ENCODE results near the gene CAMTA1. TPM values are rescaled to one million over a fixed set of nuclear protein-coding genes. Genes with fewer than 3 reads are reported as not detected.
"Not testable (repeated sequence)": the region's sequence is repeated elsewhere in the genome, so short reads cannot be mapped to it uniquely, and the experiment has no call there.

CAMTA1 gene
- polyA plus RNA-seq, 1 donor (not counting 4 experiments of a cell fraction or from before 2014, with no cell fraction given), result 51.4 TPM

- dilution Hi-C loops (cut with MboI; ENCODE audit: extremely low pct_ligation_motif_present, low sequenced_read_pairs), result no loop called here
- FAIRE-seq, result no peak
- no peak for DNase-seq (ENCODE audit: low read depth, low spot score)
These were observed 922.3 kb downstream of the CAMTA1 start for GRCh38 chr1:7707527-7707926.

GRCh38 chr1:7708065-7708464 is 922.8 kb downstream of the CAMTA1 start:
- H3K27me3 ChIP-seq (ENCODE audit: control insufficient read depth, extremely low read depth, insufficient read depth, low read length); H3K9me1 ChIP-seq (ENCODE audit: control insufficient read depth, extremely low read depth, insufficient read depth, low read length); H2AFZ ChIP-seq (ENCODE audit: control insufficient read depth, low read length); H3K79me2 ChIP-seq (ENCODE audit: control insufficient read depth, insufficient read depth, low read length); H3K4me3 ChIP-seq (ENCODE audit: control insufficient read depth in 2 of 3, extremely low read depth in 1 of 3, insufficient read depth in 2 of 3, low read depth in 1 of 3, low read length in 3 of 3); H3K4me2 ChIP-seq (ENCODE audit: control insufficient read depth, extremely low read depth, insufficient read depth, low read depth, low read length); H4K20me1 ChIP-seq (ENCODE audit: control insufficient read depth, extremely low read depth, insufficient read depth, low read length); FAIRE-seq; DNase-seq (ENCODE audit: low read depth, low spot score); dilution Hi-C loops (cut with MboI; ENCODE audit: extremely low pct_ligation_motif_present, low sequenced_read_pairs); H3K9ac ChIP-seq (ENCODE audit: control insufficient read depth, extremely low read depth, insufficient read depth, low read length); H3K36me3 ChIP-seq (ENCODE audit: control insufficient read depth in 2 of 2, extremely low read depth in 1 of 2, insufficient read depth in 2 of 2, low read length in 2 of 2); H3K4me1 ChIP-seq (ENCODE audit: control insufficient read depth, extremely low read depth, insufficient read depth, low read length); H3K9me3 ChIP-seq (ENCODE audit: control insufficient read depth, low read depth, low read length); H3K27ac ChIP-seq (ENCODE audit: control insufficient read depth, insufficient read depth, low read length): not testable (repeated sequence)

More at GRCh38 chr1:7707527-7707926, 922.3 kb downstream of the CAMTA1 start:
- no peaks in the 10 kb centered on the region for H3K9me3 ChIP-seq (ENCODE audit: control insufficient read depth, low read depth, low read length)
- no peak overlapping the region for H3K4me2 ChIP-seq (ENCODE audit: control insufficient read depth, extremely low read depth, insufficient read depth, low read depth, low read length)
- H3K4me1 ChIP-seq (ENCODE audit: control insufficient read depth, extremely low read depth, insufficient read depth, low read length), result peaks cover 5% of the 10 kb centered on the region
- H3K4me3 ChIP-seq (ENCODE audit: control insufficient read depth in 2 of 3, extremely low read depth in 1 of 3, insufficient read depth in 2 of 3, low read depth in 1 of 3, low read length in 3 of 3), result no peak overlapping the region
- no peaks in the 10 kb centered on the region for H3K9me1 ChIP-seq (ENCODE audit: control insufficient read depth, extremely low read depth, insufficient read depth, low read length)
- H4K20me1 ChIP-seq (ENCODE audit: control insufficient read depth, extremely low read depth, insufficient read depth, low read length), result no peaks in the 10 kb centered on the region
- no peaks in the 10 kb centered on the region for H3K79me2 ChIP-seq (ENCODE audit: control insufficient read depth, insufficient read depth, low read length)
- H3K36me3 ChIP-seq (ENCODE audit: control insufficient read depth in 2 of 2, extremely low read depth in 1 of 2, insufficient read depth in 2 of 2, low read length in 2 of 2), result no peaks in the 10 kb centered on the region
- H3K27me3 ChIP-seq (ENCODE audit: control insufficient read depth, extremely low read depth, insufficient read depth, low read length), result peaks cover 13% of the 10 kb centered on the region
- H3K27ac ChIP-seq (ENCODE audit: control insufficient read depth, insufficient read depth, low read length), result no peak overlapping the region
- H2AFZ ChIP-seq (ENCODE audit: control insufficient read depth, low read length), result no peak overlapping the region
- no peak for TF ChIP-seq CTCF (optimal IDR thresholded peaks at IDR 0.05 in 1 of 3, IDR thresholded peaks at IDR 0.05 in 1 of 3, conservative IDR thresholded peaks at IDR 0.05 in 1 of 3; ENCODE audit: extremely low read depth in 1 of 3, insufficient read depth in 2 of 3, low read length in 3 of 3)
- TF ChIP-seq EZH2 (IDR thresholded peaks at IDR 0.05; ENCODE audit: low read length), result no peak
- H3K9ac ChIP-seq (ENCODE audit: control insufficient read depth, extremely low read depth, insufficient read depth, low read length), result no peak overlapping the region

- Histone ChIP-seq H3K9me3 (ENCODE audit: control insufficient read depth, low read depth, low read length) (no peaks in the 10 kb centered on the region), H4K20me1 (ENCODE audit: control insufficient read depth, extremely low read depth, insufficient read depth, low read length) (no peaks in the 10 kb centered on the region), H3K36me3 (ENCODE audit: control insufficient read depth in 2 of 2, extremely low read depth in 1 of 2, insufficient read depth in 2 of 2, low read length in 2 of 2) (no peaks in the 10 kb centered on the region), H3K4me1 (ENCODE audit: control insufficient read depth, extremely low read depth, insufficient read depth, low read length) (peaks cover under 1% of the 10 kb centered on the region), H3K9me1 (ENCODE audit: control insufficient read depth, extremely low read depth, insufficient read depth, low read length) (no peaks in the 10 kb centered on the region), H3K27ac (ENCODE audit: control insufficient read depth, insufficient read depth, low read length) (no peak overlapping the region), H2AFZ (ENCODE audit: control insufficient read depth, low read length) (no peak overlapping the region), H3K4me3 (ENCODE audit: control insufficient read depth in 2 of 3, extremely low read depth in 1 of 3, insufficient read depth in 2 of 3, low read depth in 1 of 3, low read length in 3 of 3) (no peak overlapping the region), H3K79me2 (ENCODE audit: control insufficient read depth, insufficient read depth, low read length) (no peaks in the 10 kb centered on the region), H3K4me2 (ENCODE audit: control insufficient read depth, extremely low read depth, insufficient read depth, low read depth, low read length) (no peak overlapping the region), H3K9ac (ENCODE audit: control insufficient read depth, extremely low read depth, insufficient read depth, low read length) (no peak overlapping the region), H3K27me3 (ENCODE audit: control insufficient read depth, extremely low read depth, insufficient read depth, low read length) (no peaks in the 10 kb centered on the region)
- DNase-seq (ENCODE audit: low read depth, low spot score) (no peak), FAIRE-seq (no peak)
- dilution Hi-C loops (cut with MboI; ENCODE audit: extremely low pct_ligation_motif_present, low sequenced_read_pairs), result no loop called here
- no peak for TF ChIP-seq CTCF (optimal IDR thresholded peaks at IDR 0.05 in 1 of 3, IDR thresholded peaks at IDR 0.05 in 1 of 3, conservative IDR thresholded peaks at IDR 0.05 in 1 of 3; ENCODE audit: extremely low read depth in 1 of 3, insufficient read depth in 2 of 3, low read length in 3 of 3)
- no peak for TF ChIP-seq EZH2 (IDR thresholded peaks at IDR 0.05; ENCODE audit: low read length)
These were observed 925.6 kb downstream of the CAMTA1 start for GRCh38 chr1:7710859-7711258.

All from keratinocyte (primary cell).